H9 (cell line): ENCODE results near the gene FYN. TPM values are rescaled to one million over a fixed set of nuclear protein-coding genes. Genes with fewer than 3 reads are reported as not detected.

ENCODE experiments used
- DNase-seq: peaks from one replicate; pipeline ENCODE4 v3.0.0-alpha.2; 2017
- H2AFZ ChIP-seq: one replicate; pipeline ENCODE4 v1.6.1; 2013; ENCODE audit warnings: mild to moderate bottlenecking, low read length, control low read depth, moderate library complexity
- H2AK5ac ChIP-seq: 2 replicates; pipeline ENCODE4 v1.6.1; 2013; ENCODE audit warnings: low read length, control low read depth, mixed read lengths; ENCODE audit not compliant: insufficient read length
- H2BK120ac ChIP-seq: one replicate; pipeline ENCODE4 v1.6.1; 2013; ENCODE audit warnings: low read depth, mild to moderate bottlenecking, low read length, control low read depth, inconsistent platforms; ENCODE audit not compliant: poor library complexity, severe bottlenecking
- H2BK12ac ChIP-seq: 2 replicates; pipeline ENCODE4 v1.6.1; 2013; ENCODE audit warnings: low read length, control low read depth, mixed read lengths, low read depth; ENCODE audit not compliant: insufficient read length
- H2BK15ac ChIP-seq: 2 replicates; pipeline ENCODE4 v1.6.1; 2013; ENCODE audit warnings: low read depth, low read length, control low read depth
- H2BK20ac ChIP-seq: one replicate; pipeline ENCODE4 v1.6.1; 2013; ENCODE audit warnings: low read depth, mild to moderate bottlenecking, low read length, control low read depth, inconsistent platforms; ENCODE audit not compliant: poor library complexity, severe bottlenecking
- H2BK5ac ChIP-seq: 2 replicates; pipeline ENCODE4 v1.6.1; 2013; ENCODE audit warnings: low read length, control low read depth, mixed read lengths; ENCODE audit not compliant: insufficient read length
- H3K14ac ChIP-seq: 2 replicates; pipeline ENCODE4 v1.6.1; 2013; ENCODE audit warnings: low read length, control low read depth; ENCODE audit not compliant: insufficient read depth
- H3K18ac ChIP-seq: 2 replicates; pipeline ENCODE4 v1.6.1; 2013; ENCODE audit warnings: low read depth, mild to moderate bottlenecking, mixed read lengths, low read length, control low read depth; ENCODE audit not compliant: insufficient read length
- H3K23ac ChIP-seq: 2 replicates; pipeline ENCODE4 v1.6.1; 2013; ENCODE audit warnings: low read length, control low read depth, mixed read lengths, low read depth; ENCODE audit not compliant: insufficient read length
- H3K23me2 ChIP-seq: 2 replicates; pipeline ENCODE4 v1.6.1; 2013; ENCODE audit warnings: low read depth, mild to moderate bottlenecking, mixed read lengths, low read length, control low read depth; ENCODE audit not compliant: insufficient read length, poor library complexity, severe bottlenecking
- H3K27ac ChIP-seq: 2 replicates; pipeline ENCODE4 v1.5.1; 2013; ENCODE audit warnings: low read length, control low read depth, mixed read lengths, low read depth; ENCODE audit not compliant: insufficient read length
- H3K27me3 ChIP-seq: 2 replicates; pipeline ENCODE4 v1.6.1; 2013; ENCODE audit warnings: low read length, control low read depth, inconsistent platforms; ENCODE audit not compliant: insufficient read depth
- H3K4ac ChIP-seq: 2 replicates; pipeline ENCODE4 v1.6.1; 2013; ENCODE audit warnings: low read depth, mild to moderate bottlenecking, control low read depth, inconsistent platforms, low read length, moderate library complexity
- H3K4me1 ChIP-seq: 2 replicates; pipeline ENCODE4 v1.6.1; 2013; ENCODE audit warnings: low read length, control low read depth, inconsistent platforms; ENCODE audit not compliant: insufficient read depth
- H3K4me2 ChIP-seq: 2 replicates; pipeline ENCODE4 v1.6.1; 2013; ENCODE audit warnings: low read length, control low read depth, mixed read lengths; ENCODE audit not compliant: insufficient read length, insufficient read depth
- H3K56ac ChIP-seq: 2 replicates; pipeline ENCODE4 v1.6.1; 2013; ENCODE audit warnings: low read depth, mild to moderate bottlenecking, mixed read lengths, low read length, control low read depth; ENCODE audit not compliant: insufficient read length
- H3K79me1 ChIP-seq: 2 replicates; pipeline ENCODE4 v1.6.1; 2013; ENCODE audit warnings: low read depth, mild to moderate bottlenecking, moderate library complexity, low read length, control low read depth, inconsistent platforms; ENCODE audit not compliant: insufficient read depth, poor library complexity, severe bottlenecking
- H3K79me2 ChIP-seq: 2 replicates; pipeline ENCODE4 v1.6.1; 2013; ENCODE audit warnings: low read length, control low read depth, inconsistent platforms; ENCODE audit not compliant: insufficient read depth
- H3K9ac ChIP-seq: 2 replicates; pipeline ENCODE4 v1.6.1; 2013; ENCODE audit warnings: low read length, control low read depth, mixed read lengths; ENCODE audit not compliant: insufficient read length; ENCODE audit errors: extremely low read depth
- H3K9me3 ChIP-seq: one replicate; pipeline ENCODE4 v1.6.1; 2013; ENCODE audit warnings: low read depth, low read length, inconsistent platforms; ENCODE audit not compliant: control insufficient read depth
- H3T11ph ChIP-seq: one replicate; pipeline ENCODE4 v1.6.1; 2013; ENCODE audit warnings: mild to moderate bottlenecking, low read length, control low read depth, inconsistent platforms
- H4K20me1 ChIP-seq: one replicate; pipeline ENCODE4 v1.6.1; 2013; ENCODE audit not compliant: control insufficient read depth, insufficient read length, insufficient read depth
- H4K5ac ChIP-seq: 2 replicates; pipeline ENCODE4 v1.6.1; 2013; ENCODE audit warnings: low read depth, mild to moderate bottlenecking, mixed read lengths, low read length, control low read depth; ENCODE audit not compliant: insufficient read length
- H4K8ac ChIP-seq: replicated peaks from 2 replicates; pipeline ENCODE4 v1.6.1; 2013; ENCODE audit warnings: low read length, control low read depth, mixed read lengths, low read depth; ENCODE audit not compliant: insufficient read length
- H4K91ac ChIP-seq: 2 replicates; pipeline ENCODE4 v1.6.1; 2013; ENCODE audit warnings: low read depth, mild to moderate bottlenecking, moderate library complexity, mixed read lengths, low read length, control low read depth; ENCODE audit not compliant: insufficient read length
- H3K27ac Mint-ChIP-seq, 3 experiments: 2 replicates in 2 of 3; 3 replicates in 1 of 3; pipeline ENCODE4 v1.8.0; 2020 to 2021; ENCODE audit warnings: mixed read lengths in 3 of 3, mild to moderate bottlenecking in 1 of 3, moderate library complexity in 1 of 3
- H3K27me3 Mint-ChIP-seq: 2 replicates; pipeline ENCODE4 v1.8.0; 2021; ENCODE audit warnings: low read depth, mild to moderate bottlenecking, moderate library complexity, mixed read lengths
- H3K36me3 Mint-ChIP-seq, 3 experiments: 2 replicates in 2 of 3; 3 replicates in 1 of 3; pipeline ENCODE4 v1.8.0; 2020 to 2021; ENCODE audit warnings: low read depth in 3 of 3, mixed read lengths in 3 of 3; ENCODE audit not compliant: insufficient read depth in 1 of 3
- H3K4me1 Mint-ChIP-seq, 2 experiments: 2 replicates each; pipeline ENCODE4 v1.8.0; 2020; ENCODE audit warnings: mixed read lengths in 2 of 2
- H3K4me3 Mint-ChIP-seq, 2 experiments: 2 replicates in 1 of 2; 3 replicates in 1 of 2; pipeline ENCODE4 v1.8.0; 2020 to 2021; ENCODE audit warnings: mild to moderate bottlenecking in 2 of 2, mixed read lengths in 2 of 2, moderate library complexity in 1 of 2
- H3K9me3 Mint-ChIP-seq, 2 experiments: 2 replicates in 1 of 2; 3 replicates in 1 of 2; pipeline ENCODE4 v1.8.0; 2020; ENCODE audit warnings: mild to moderate bottlenecking in 2 of 2, mixed read lengths in 2 of 2, moderate library complexity in 1 of 2
- WGBS: extraction: QIAGEN DNeasy Blood & Tissue Kit; methylation state at CpG from one replicate; pipeline ENCODE4 v1.1.7; 2013; ENCODE audit warnings: missing lambda C conversion rate, low lambda C conversion rate, mixed read lengths; ENCODE audit not compliant: insufficient read length; ENCODE audit errors: extremely low coverage; 5-methylcytosine and 5-hydroxymethylcytosine counted together
- total RNA-seq: library from RNA; stranded (reverse); gene quantifications from 2 replicates; pipeline ENCODE4 v1.2.1, GENCODE V29; 2021
- TF ChIP-seq, protein P1 (sequence below): fragments of 200-600 bp; sonication (generic); conservative IDR thresholded peaks from 3 replicates; pipeline ENCODE4 v1.8.0; 2021; ENCODE audit warnings: antibody characterized with exemption, mild to moderate bottlenecking

The FYN gene
- total RNA-seq, 1 experiment from 2014 or later = 64.8 TPM

GRCh38 chr6:111776236-111777221, 96.7 kb downstream of the FYN start:
- Mint-ChIP-seq H3K9me3 (no peaks in the 10 kb centered on the region), H3K27me3 (no peaks in the 10 kb centered on the region), H3K36me3 (no peaks in the 10 kb centered on the region; a peak in 1 of 7 replicates), H3K4me1 (peaks cover 4 to 23% of the 10 kb centered on the region in 2 experiments), H3K27ac (no peak overlapping the region; a peak in 1 of 7 replicates), H3K4me3 (no peak overlapping the region)
- Histone ChIP-seq H3K23ac (no peak overlapping the region), H2BK15ac (no peak overlapping the region), H3K9me3 (no peaks in the 10 kb centered on the region), H3K14ac (no peak overlapping the region), H3K27me3 (no peaks in the 10 kb centered on the region), H3K4me1 (peaks cover 3% of the 10 kb centered on the region; the same call in 1 of the 2 replicates), H3T11ph (no peak overlapping the region), H3K79me2 (no peaks in the 10 kb centered on the region), H2BK120ac (no peak overlapping the region), H3K27ac (no peak overlapping the region), H4K91ac (no peak overlapping the region), H2AK5ac (no peak overlapping the region), H3K23me2 (no peaks in the 10 kb centered on the region), H2BK12ac (no peak overlapping the region), H3K79me1 (no peaks in the 10 kb centered on the region), H4K8ac (no peak overlapping the region), H3K4me2 (no peak overlapping the region), H3K56ac (no peak overlapping the region), H3K18ac (no peak overlapping the region), H2BK20ac (no peak overlapping the region), H2BK5ac (no peak overlapping the region), H4K5ac (no peak overlapping the region), H3K4ac (no peak overlapping the region), H2AFZ (no peak overlapping the region), H4K20me1 (no peaks in the 10 kb centered on the region), H3K9ac (no peak overlapping the region)
- no CpG with 5 or more reads among the region's 8 CpGs for WGBS
- no peak for DNase-seq
- TF ChIP-seq, protein P1, sequence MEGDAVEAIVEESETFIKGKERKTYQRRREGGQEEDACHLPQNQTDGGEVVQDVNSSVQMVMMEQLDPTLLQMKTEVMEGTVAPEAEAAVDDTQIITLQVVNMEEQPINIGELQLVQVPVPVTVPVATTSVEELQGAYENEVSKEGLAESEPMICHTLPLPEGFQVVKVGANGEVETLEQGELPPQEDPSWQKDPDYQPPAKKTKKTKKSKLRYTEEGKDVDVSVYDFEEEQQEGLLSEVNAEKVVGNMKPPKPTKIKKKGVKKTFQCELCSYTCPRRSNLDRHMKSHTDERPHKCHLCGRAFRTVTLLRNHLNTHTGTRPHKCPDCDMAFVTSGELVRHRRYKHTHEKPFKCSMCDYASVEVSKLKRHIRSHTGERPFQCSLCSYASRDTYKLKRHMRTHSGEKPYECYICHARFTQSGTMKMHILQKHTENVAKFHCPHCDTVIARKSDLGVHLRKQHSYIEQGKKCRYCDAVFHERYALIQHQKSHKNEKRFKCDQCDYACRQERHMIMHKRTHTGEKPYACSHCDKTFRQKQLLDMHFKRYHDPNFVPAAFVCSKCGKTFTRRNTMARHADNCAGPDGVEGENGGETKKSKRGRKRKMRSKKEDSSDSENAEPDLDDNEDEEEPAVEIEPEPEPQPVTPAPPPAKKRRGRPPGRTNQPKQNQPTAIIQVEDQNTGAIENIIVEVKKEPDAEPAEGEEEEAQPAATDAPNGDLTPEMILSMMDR = no peak
